ENCODE results near the gene ABCB9. TPM values are rescaled to one million over a fixed set of nuclear protein-coding genes. Genes with fewer than 3 reads are reported as not detected.

ABCB9 gene
- total RNA-seq, 1 experiment from 2014 or later = 4.8 TPM

DNA sequence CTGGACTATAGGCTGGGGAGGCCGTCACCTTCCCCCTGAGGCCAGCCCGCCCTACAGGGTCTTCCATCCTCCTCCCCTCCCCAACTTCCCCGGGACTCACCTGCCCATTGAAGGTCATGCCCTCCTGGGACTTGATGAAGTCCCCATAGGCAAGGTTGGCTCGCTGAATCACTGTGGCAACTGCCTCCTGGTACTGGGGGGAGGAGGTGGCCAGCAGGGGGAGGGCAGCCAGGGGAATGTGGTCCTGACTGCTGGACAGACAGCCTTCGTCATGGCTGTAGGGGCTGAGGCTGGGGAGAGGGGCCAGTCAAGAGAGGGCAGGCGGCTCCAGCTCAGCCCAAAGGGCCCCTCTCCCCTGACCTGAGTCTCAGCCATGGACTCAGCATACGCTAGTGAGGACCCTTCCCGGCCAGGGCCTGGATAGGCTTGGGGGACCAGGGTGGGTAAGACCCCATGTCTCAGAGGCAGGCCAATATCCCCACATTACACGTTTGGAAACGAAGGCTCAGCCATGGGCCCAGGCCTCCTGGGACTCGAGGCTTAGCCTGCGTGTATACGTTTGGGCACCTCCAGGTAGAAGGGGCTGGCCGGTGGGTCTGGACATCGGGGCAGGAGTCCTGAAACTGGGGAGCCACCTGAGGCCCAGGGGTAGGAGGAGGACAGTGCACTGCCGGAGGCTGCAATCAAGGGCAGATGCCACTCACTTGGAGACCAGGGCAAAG, 30.5 kb upstream of the ABCB9 start:
- in situ Hi-C loops (cut with HindIII; ENCODE audit: low pct_unique_long_range_greater_than_20kb, low sequenced_read_pairs) = no loop called here
- no peak for DNase-seq (ENCODE audit: low read depth)

DNA sequence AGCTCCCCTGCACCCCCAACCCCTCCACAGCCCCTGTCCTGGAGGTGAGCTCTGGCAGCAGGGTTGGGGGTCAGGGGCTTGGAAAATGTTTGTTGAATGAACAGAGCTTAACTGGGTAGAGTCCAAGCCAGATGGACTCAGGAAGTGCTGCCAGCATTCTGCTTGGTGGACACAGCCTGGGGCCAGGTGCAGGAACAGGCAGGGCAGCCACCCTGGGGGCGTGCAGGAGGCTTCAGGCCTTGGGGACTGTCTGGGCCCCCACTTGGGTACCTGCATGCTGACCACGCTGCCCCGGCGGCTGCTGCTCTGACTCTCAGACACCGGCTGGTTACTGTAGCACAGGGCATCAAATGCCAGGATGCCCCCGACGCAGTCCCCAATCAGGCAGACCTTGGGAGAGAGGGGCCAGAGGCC, 29.9 kb upstream of the ABCB9 start:
- in situ Hi-C loops (cut with HindIII; ENCODE audit: low pct_unique_long_range_greater_than_20kb, low sequenced_read_pairs) = no loop called here
- DNase-seq (ENCODE audit: low read depth) = no peak

DNA sequence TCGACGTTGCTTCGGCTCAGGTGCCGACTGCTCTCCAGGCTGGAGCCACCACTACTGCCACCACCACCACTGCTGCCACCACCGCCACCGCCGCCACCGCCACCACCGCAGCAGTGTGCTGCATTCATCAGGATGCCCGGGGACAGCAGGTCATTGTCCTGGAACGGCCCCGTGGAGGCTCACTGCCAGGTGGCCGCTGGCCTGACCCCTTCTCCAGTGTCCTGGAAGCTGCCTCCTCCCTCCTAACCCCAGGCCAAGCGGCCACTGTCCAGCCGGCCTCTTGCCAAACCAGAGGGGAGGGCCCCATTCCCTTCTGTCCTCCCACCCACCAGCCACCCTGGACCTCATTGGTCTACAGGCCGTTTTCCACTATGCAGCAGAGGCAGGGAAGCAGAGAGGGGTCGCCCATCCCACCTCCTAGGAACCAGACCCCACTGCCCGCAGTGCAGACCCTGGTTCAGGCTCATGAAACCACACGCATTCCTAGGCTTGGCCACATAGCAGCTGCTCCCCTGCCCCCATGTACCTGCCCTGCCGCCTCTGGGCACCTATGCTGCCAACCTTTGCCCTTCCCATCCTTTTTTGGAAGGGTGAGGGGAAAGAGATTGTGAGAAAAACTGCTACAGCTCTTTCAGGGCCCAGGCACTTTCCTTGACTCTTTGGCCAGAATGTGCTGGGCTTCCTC, 29.4 kb upstream of the ABCB9 start:
- in situ Hi-C loops (cut with HindIII; ENCODE audit: low pct_unique_long_range_greater_than_20kb, low sequenced_read_pairs) = no loop called here
- DNase-seq (ENCODE audit: low read depth) = no peak

DNA sequence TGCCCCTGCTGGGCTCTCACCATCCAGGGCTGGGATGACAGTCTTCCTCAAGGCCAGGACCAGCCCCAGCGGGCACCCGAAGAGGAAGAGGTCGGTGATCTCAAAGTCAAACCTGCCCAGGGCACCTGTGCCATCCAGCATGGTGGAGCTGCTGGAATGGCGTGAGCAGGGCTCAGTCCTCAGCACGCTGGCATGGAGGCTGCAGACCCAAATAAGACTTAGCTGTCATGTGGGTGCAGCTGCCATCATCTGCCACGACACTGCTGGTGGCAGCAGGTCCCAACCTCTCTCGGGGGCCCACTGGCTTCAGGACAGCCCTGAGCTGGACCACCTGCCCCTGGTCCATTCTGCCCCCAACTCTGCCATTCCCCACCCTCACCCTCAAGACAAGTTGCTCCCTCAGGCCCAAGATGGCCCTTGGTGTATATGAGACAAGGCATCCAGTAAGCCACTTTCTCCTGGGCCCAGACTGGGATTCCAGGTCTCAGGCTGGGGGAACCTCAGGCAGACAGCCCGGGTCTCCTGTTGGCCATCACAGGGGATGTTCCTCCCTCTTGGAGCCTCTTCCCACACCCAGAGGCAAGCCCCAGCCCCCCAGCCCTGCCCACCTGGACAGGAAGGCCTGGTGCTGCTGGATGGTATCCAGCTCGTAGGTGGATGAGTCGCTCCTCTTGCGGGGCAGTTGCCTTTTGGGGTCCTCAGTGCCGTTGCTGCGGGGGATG, 28.7 kb upstream of the ABCB9 start:
- DNase-seq (ENCODE audit: low read depth) = no peak
- in situ Hi-C loops (cut with HindIII; ENCODE audit: low pct_unique_long_range_greater_than_20kb, low sequenced_read_pairs) = no loop called here

DNA sequence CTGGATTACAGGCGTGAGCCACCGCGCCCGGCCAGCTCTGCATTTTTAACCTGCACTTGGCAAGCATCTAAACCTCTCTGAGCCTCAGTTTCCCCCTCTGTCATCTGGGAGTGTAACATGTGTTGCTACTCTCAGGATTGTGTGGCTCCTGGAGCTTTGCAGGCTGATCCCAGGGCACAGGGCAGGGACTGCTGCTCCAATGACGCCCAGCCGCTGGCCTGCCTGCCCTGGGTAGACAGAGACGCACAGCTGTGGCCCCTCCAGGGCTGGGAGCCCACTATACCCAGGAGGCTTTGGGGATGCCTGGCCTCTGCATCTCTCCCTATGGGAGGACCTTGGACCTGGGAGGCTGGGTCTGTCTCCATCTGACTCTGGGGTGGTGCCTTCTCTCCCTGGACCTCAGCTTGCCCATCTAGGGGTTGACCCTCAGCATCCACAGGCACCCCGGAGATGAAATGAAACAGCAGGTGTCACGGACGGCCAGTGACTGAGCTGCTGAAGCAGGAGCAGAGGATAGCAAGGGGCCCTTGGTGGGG, 27.9 kb upstream of the ABCB9 start:
- no peak for DNase-seq (ENCODE audit: low read depth)

DNA sequence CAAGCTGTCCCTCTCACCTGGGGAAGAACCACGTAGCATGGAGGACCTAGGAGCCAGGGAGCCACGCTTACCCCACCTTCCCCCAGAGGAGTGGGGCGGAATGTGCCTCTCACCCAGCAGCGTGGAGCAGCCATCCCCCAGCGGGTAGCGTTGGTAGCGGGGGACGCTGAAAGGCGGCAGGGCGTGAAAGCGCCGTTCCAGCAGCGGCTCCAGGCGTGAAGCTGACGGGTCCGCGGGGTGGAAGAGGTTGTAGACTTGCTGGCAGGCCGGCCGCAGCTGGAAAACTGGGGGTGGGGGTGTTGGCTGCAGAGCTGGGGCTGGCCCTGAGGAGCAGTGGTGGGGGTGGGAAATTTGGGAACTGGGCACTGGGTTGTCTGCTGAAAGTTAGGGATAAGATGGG, 26.1 kb upstream of the ABCB9 start:
- DNase-seq (ENCODE audit: low read depth) = no peak
- in situ Hi-C loops (cut with HindIII; ENCODE audit: low pct_unique_long_range_greater_than_20kb, low sequenced_read_pairs) = no loop called here

More for the DNA sequence above, 27.9 kb upstream of the ABCB9 start:
- in situ Hi-C loops (cut with HindIII; ENCODE audit: low pct_unique_long_range_greater_than_20kb, low sequenced_read_pairs) = no loop called here

DNA sequence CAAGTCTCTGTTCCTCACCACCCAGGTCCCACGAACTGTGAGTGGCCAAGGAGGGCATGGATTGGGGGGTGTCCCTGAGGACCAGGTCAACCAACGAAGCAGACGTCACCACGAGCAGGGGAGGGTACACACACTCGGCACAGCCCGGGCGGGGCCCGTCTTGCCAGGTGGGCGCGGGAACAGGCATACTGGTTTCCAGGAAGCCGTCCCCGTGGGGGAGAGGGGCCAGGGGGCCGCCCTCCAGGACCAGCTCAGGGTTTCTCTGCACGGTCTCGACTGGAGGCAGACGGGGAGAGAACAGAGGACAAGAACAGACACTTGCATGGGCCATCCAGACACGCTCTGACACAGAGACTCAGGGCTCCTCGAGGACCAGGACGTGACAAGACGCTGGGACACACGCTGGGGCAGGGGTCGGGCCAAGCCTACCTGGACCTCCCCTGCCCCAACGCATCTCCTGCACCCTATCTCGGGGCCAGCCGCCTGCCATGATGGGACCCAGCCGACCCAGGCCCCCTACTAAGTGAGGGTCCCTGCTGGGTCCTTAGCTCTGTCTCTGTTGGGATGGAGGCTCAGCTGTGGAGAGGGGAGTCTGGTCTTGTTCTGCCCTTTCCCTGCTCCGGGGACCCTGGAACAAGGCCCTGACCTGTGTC, 25.5 kb upstream of the ABCB9 start:
- in situ Hi-C loops (cut with HindIII; ENCODE audit: low pct_unique_long_range_greater_than_20kb, low sequenced_read_pairs) = no loop called here
- DNase-seq (ENCODE audit: low read depth) = no peak

DNA sequence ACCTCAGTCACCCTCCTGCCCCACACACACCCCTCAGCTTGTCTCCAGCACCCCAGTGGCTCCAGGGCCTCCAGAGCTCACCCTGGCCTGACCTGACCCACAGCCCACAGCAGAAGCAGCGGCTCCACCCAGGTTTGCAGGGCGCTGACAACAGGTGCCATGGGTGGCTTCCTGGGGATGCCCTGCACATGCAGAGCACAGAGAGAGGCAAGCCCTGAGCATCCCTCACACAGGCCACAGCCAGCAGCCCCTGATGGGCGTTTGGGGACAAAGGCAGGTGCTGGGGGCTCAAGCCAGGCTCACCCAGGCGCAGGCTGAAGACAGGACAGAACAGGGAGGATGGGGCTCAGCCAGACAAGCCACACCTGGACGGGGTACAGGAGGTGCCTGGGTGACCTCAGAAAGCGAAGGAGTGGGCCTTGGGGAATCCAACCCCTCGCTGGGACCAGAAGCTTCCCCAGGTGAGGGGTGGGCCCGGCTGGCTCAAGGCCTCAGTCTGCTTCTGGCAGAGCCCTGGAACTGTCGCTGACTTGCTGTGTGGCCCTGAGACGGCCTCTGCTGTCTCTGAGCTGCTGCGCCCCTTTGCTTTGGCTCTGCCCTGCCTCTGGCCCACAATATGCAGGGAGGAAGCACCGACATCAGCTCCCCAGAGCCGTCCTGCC, 24.8 kb upstream of the ABCB9 start:
- DNase-seq (ENCODE audit: low read depth) = no peak
- in situ Hi-C loops (cut with HindIII; ENCODE audit: low pct_unique_long_range_greater_than_20kb, low sequenced_read_pairs) = no loop called here

DNA sequence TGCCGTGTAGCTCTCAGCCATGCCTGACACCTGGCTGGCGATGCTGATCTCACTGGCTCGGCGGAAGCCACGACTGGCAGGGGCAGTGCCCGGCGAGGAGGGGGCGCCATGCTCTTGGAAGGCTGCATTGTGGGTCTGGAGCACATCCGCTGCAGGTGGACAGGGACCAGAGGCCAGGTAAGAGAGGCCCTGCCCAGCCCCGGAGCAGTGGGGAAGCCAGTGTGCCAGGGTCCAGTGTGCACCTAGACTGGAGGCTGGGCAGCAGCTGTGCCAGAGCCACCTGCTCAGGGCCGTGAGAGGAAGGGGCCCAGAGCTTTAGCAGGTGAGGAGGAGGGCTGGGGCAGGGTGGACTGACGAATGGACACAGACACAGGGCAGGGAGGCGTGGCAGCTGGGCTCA, 24.3 kb upstream of the ABCB9 start:
- DNase-seq (ENCODE audit: low read depth) = no peak
- in situ Hi-C loops (cut with HindIII; ENCODE audit: low pct_unique_long_range_greater_than_20kb, low sequenced_read_pairs) = no loop called here

DNA sequence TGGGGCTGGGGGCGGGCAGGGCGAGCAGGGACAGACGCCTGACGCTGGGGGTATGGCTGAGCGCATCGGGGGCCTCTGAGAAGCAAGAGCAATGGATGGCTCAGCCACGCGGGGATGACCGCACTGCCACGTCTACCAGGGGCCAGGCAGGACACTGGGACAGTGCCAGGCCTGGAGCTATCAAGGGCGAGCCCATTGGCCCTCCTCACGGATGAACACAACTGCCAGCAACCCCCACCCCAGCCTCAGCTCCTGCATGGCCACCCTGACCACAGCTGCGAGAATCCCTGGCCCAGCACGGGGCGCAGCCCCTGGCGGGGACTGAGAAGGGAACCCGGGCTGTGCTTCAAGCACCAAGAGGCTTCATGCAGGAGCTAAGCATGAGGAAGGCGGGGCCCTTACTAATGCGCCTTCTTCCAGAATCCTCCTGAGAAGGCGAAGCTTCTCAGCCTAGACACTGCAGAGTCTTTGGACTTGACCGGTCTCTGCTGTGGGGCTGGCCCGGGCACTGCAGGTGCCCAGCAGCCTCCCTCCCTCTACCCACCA, 23.7 kb upstream of the ABCB9 start:
- in situ Hi-C loops (cut with HindIII; ENCODE audit: low pct_unique_long_range_greater_than_20kb, low sequenced_read_pairs) = no loop called here
- no peak for DNase-seq (ENCODE audit: low read depth)

DNA sequence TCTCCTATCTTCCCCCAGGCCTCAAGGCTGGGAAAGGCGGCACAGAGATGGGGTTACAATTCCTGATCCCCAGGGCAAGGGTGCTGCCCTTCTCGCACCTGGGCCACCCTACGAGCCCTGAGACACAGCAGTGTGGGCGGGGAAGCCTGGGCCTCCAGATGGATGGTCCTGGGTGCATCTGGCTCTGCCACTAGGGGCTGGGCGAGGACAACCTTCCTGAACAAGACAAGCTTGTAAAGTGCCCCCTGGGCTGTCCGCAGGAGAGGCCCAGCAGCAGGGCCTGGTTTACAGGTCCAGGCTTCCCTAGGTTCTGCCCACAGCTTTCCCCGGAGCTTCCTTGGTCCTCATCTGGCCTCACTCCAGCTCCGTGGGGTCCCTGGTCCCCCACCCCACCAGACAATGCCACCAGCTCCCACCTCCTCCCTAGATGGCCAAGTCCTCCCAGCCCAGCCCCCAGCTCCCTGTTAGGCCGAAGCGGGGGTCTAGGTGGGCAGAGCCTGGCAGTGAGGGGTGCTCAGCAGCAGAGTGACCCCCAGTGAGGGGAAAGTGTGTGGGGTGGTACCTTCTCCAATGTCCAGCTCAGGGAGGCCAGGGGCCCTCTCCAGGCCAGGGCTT, 23.1 kb upstream of the ABCB9 start:
- no peak for DNase-seq (ENCODE audit: low read depth)
- in situ Hi-C loops (cut with HindIII; ENCODE audit: low pct_unique_long_range_greater_than_20kb, low sequenced_read_pairs) = no loop called here

DNA sequence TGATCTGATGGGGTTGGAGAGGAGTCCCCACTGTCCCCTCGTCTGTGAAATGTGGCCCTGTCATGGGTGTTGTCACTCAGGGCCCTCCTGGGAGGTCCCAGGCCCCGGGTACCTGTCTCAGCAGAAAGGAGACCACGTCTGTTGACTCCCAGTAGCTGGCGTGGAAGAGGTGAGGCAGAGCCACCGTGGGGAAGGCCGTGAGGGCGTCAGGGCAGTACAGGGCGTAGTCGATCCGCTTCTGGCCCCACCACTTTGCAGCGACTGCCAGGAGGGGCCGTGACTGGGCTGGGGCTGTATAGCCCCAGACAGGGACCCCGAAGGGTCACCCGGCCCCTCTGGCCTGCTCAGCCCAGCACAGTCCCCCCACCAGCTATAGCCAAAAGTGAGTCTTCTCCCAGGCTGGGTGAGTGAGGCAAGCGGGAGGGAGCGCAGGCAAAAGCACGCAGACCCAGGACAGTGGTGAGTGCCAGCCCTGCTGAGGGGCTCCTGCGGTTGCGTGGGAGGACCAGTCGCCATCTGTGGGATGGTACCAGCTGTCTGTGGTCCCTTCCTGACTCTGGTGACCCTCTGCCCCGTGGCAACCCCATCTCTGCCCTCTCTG, 22.4 kb upstream of the ABCB9 start:
- no peak for DNase-seq (ENCODE audit: low read depth)
- in situ Hi-C loops (cut with HindIII; ENCODE audit: low pct_unique_long_range_greater_than_20kb, low sequenced_read_pairs) = no loop called here

DNA sequence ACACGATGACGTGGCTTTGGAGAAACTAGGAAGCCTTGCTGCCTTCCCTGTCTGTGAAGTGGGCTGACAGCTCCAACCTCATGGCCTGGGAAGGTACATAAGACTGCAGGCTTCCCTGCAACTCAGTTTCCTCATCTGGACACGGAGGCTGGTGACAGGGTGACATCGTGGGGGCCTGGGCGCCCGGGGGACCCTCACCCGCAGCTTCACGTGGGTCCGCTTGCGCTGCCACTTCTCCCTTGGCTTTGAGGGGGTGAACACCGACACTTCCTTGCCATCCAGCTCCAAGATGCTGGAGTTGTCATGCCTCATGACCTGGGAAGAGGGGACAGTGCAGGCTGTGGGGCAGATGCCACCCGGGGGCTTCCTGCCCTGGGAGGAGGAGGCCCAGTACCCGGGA, 21.8 kb upstream of the ABCB9 start:
- in situ Hi-C loops (cut with HindIII; ENCODE audit: low pct_unique_long_range_greater_than_20kb, low sequenced_read_pairs) = no loop called here
- no peak for DNase-seq (ENCODE audit: low read depth)

DNA sequence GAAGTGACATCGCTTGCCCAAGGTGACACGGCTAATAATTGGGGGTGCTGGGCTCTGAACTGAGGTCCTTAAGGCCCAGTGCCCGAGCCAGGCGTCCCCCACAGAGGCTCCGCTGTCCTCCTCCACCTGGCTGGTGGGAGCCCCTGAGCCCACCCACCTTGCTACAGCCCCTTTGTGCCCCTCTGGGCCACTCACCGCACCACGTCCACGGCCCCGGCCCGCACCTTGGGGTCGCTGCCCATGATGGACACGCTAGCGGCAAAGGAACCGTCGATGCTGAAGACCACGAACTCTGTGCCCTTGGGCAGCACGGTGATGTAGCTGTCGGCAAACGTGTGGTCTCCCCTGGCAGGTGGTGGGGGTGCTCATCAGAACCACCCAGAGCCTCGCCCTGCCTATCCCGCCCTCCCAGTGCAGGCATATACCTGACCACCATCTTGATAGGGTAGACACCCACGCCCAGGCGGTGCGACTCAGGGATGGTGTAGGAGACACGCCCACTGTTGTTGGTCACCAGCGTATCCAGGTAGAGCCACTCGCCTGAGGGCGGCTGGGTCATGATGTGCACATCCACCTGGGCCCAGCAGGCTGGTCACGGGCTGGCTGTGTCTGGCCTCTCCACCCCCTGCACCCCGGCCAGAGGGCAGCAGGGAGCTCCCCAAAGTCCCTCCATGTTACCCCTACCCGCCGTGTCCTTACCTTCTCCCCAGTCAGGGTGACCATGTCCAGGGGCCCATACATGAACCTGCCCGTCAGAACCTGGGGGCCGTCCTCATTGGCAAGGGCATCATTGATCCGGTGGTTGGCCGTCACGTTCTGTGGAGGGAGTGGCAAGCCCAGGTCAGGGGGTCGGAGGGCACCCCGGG, 21.1 kb upstream of the ABCB9 start:
- in situ Hi-C loops (cut with HindIII; ENCODE audit: low pct_unique_long_range_greater_than_20kb, low sequenced_read_pairs) = no loop called here
- no peak for DNase-seq (ENCODE audit: low read depth)

DNA sequence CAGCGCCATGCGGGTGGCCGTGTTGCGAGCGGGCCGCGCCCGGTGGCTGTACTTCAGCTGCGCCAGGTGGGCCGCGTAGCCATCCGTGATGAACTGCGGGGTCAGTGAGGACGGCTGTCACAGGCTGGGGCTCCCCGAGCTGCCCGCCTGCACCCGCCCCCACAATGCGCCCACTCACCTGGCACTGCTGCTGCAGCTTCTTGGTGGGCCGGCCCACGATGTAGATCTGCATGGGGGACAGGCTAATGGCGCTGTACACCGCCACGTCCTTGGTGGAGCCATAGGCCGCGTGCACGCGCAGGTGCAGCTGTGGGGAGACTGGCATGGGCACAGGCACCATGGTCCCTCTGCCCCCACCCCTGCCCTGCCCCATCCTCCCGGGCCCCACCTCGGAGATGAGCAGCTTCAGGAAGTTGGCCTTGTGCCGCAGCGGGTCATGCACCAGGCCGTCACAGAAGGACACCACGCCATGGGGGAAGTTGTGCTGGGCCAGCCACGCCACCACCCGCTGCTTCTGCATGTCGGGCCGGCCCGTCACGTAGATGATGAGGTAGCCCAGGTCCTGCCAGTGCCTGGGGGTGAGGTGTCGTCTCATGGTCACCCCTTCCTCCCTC, 20.1 kb upstream of the ABCB9 start:
- in situ Hi-C loops (cut with HindIII; ENCODE audit: low pct_unique_long_range_greater_than_20kb, low sequenced_read_pairs) = no loop called here
- DNase-seq (ENCODE audit: low read depth) = no peak
